ENCODE measurements around the gene POTEG.
"Not testable (repeated sequence)": the region's sequence is repeated elsewhere in the genome, so short reads cannot be mapped to it uniquely, and the experiment has no call there.

POTEG gene

DNA sequence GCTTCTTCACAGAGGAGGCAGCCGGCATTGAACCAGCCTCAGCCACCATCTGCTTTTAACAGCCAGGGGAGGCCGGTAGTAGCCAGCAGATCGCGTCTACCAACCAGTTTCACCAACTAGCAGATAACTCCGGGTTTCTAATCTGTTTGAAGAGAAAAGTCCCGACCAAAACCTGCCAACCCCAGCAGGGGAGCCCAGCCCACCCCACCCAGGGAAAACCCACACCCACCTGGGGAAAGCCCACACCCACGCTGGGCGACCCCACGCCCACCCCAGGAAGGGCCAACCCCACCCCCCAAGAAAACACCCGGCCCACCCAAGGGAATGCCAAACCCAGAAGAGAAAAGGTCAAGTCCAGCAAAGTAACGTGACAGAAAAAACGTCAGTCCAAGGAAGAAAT lies at the start of gene POTEG:
Gene POTEG, minus strand, starts transcription at position 101 of the 400 bp plus-strand sequence. Its CDS starts 52 bp downstream, at position 49.
- POLR2A ChIA-PET; DNase-seq (ENCODE audit: extremely low spot score); CTCF ChIA-PET: not testable (repeated sequence)

DNA sequence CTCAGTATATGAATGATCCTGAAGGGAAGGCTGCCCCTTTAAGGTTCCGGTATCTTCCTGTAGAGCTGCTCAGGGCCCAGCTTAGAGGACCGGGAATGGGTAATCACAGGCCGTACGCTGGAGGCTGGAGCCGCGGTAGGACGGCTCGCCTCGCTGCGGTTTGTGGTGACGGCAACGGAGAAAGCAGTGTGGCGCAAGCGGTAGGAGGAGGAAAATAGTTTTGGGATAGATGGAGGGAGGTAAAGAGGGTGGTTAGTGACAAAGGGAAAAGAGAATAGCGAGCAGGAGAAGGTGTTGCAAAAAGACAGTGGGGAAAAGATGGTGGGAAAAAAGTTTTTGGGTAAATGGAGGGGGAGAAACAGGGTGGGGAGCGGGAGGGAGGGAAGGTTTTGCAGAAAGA lies 48.0 kb upstream of the POTEG start:
- CTCF ChIA-PET; POLR2A ChIA-PET; DNase-seq (ENCODE audit: extremely low spot score): not testable (repeated sequence)

- CTCF ChIA-PET; DNase-seq (ENCODE audit: extremely low spot score); POLR2A ChIA-PET: not testable (repeated sequence)
Observed at GRCh38 chr14:19481421-19481820, 47.3 kb upstream of the POTEG start.

GRCh38 chr14:19480491-19480890 lies 46.4 kb upstream of the POTEG start:
- POLR2A ChIA-PET; DNase-seq (ENCODE audit: extremely low spot score); CTCF ChIA-PET: not testable (repeated sequence)

DNA sequence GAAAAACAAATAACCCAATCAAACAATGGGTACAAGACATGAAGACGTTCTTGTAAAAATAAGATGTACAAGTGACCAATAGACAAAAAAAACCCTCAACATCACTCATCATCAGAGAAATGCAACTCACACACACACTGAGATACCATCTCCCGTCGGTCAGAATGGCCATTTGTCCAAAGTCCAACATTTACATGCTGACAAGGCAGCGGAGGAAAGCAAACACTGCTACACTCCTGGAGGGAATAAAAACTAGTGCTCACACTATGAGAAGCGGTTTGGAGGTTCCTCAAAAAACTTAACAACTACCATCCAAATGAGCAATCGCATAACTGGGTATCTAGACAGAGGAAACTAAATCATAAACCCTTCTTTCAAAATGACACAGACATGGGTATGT lies 11.6 kb upstream of the POTEG start:
- POLR2A ChIA-PET; CTCF ChIA-PET; DNase-seq (ENCODE audit: extremely low spot score): not testable (repeated sequence)

- POLR2A ChIA-PET; CTCF ChIA-PET; DNase-seq (ENCODE audit: extremely low spot score): not testable (repeated sequence)
Observed at GRCh38 chr14:19439826-19440225, 5.7 kb upstream of the POTEG start.

DNA sequence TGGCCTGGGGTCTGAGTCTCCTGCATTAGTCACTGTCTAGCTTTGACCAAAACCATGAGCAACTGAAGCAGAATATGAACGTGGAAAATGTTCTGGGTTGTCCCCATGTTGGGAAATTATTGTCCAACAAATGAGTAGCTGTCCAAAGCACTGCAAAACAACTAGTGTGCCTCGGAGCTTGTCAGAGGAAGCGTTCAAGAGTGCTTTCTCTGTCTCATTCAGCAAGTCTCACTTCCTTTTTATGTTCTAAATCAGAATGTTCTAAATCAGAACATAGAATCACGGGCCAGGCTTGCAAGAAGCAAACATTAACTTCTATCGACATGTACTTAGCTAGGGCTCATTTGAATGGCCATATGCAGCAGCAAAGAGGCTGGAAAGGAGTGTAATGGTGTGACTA lies 5.1 kb upstream of the POTEG start:
- DNase-seq (ENCODE audit: extremely low spot score); CTCF ChIA-PET: not testable (repeated sequence)

DNA sequence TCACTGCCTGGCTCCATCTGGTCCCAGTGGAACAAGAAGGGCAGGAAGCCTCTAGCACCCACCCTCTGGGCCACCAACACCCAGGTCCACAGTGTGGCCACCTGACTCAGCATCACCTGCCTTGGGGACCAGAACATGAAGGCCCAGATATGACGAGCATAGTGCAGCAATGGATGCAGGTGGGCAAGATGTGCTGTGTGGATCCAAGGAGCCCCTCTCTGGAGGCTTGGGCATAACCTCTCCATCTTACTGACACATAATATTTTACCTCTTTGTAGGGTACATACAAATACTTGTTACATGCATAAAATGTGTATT lies 2.9 kb upstream of the POTEG start:
- DNase-seq (ENCODE audit: extremely low spot score); CTCF ChIA-PET; POLR2A ChIA-PET: not testable (repeated sequence)

More for the DNA sequence above, 5.1 kb upstream of the POTEG start:
- POLR2A ChIA-PET = not testable (repeated sequence)

GRCh38 chr14:19436311-19437125 lies 2.4 kb upstream of the POTEG start:
- POLR2A ChIA-PET; DNase-seq (ENCODE audit: extremely low spot score); CTCF ChIA-PET: not testable (repeated sequence)

DNA sequence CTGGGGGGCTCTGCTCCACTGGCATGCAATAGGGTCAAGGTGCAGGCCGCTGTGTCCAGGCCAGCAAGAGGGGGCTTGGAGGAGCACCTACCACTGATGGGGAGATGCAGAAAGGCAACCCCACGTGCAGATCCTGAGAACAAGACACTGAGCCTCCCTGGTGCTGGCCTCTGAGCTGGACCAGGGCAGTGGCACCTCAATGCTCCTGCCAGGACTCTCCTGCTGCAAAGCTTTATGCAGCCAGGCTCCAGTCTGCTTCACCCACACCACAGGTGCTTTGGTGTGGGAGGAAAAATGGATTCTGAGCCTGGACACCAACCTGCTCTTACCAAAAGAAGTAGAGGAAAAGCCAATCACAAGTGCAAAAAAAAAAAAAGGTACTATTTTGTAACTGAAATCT lies 1.7 kb upstream of the POTEG start:
- CTCF ChIA-PET = not testable (repeated sequence)

DNA sequence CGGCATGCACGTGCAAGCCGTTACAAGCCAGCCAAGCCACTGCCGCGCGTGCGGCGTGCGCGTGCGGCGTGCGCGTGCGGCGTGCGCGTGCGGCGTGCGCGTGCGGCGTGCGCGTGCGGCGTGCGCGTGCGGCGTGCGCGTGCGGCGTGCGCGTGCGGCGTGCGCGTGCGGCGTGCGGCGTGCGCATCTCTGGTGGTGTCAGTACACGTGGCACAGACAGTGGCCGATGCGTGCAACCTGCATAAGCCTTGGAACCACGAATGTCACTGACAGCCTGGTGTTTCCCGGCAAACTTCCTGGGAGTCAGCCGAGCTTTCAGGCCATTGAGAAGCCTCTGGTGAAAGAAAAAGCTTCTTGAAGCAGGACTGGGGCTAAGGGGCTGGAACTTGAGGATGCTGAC lies 750 bp upstream of the POTEG start:
- DNase-seq (ENCODE audit: extremely low spot score); CTCF ChIA-PET; POLR2A ChIA-PET: not testable (repeated sequence)

More for the DNA sequence above, 1.7 kb upstream of the POTEG start:
- DNase-seq (ENCODE audit: extremely low spot score); POLR2A ChIA-PET: not testable (repeated sequence)

DNA sequence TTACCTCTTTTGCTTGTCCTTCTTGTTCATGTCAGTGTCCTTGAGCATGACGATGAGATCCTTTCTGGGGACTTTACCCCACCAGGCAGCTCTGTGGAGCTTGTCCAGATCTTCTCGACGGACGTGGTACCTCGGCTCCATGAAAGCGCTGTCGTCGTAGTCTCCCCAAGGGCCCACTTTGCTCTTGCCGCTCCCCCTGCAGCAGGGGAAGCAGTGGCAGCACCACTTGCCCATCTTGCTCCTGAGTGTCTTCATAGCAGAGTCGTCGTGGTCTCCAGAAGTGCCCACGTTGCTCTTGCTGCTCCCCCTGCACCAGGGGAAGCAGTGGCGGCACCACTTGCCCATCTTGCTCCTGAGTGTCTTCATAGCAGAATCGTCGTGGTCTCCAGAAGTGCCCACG lies 376 bp downstream of the POTEG start:
- POLR2A ChIA-PET; CTCF ChIA-PET; DNase-seq (ENCODE audit: extremely low spot score): not testable (repeated sequence)

DNA sequence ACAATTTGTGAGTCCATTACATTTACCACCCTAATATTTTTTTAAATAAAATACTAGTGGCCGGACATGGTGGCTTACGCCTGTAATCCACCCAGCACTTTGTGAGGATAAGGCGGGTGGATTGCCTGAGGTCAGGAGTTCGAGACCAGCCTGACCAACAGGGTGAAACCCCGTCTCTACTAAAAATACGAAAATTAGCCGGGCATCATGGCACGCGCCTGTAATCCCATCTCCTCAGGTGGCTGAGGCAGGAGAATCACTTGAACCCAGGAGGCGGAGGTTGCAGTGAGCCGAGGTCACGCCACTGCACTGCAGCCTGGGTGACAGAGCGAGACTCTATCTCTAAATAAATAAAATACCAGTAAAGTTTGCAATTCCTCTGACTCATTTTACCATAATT lies 25.6 kb downstream of the POTEG start:
- POLR2A ChIA-PET; DNase-seq (ENCODE audit: extremely low spot score); CTCF ChIA-PET: not testable (repeated sequence)

DNA sequence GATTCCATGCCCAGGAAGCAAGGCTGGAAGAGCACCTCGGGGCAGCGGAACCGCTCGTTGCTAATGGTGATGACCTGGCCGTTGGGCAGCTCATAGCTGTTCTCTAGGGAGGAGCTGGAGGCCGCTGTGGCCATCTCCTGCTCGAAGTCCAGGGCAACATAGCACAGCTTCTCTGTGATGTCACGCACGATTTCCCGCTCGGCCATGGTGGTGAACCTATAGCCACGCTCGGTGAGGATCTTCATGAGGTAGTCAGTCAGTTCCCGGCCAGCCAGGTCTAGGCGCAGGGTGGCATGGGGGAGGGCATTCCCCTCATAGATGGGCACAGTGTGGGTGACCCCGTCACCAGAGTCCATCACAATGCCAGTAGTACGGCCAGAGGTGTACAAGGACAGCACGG lies 32.0 kb downstream of the POTEG start:
- DNase-seq (ENCODE audit: extremely low spot score); POLR2A ChIA-PET; CTCF ChIA-PET: not testable (repeated sequence)

DNA sequence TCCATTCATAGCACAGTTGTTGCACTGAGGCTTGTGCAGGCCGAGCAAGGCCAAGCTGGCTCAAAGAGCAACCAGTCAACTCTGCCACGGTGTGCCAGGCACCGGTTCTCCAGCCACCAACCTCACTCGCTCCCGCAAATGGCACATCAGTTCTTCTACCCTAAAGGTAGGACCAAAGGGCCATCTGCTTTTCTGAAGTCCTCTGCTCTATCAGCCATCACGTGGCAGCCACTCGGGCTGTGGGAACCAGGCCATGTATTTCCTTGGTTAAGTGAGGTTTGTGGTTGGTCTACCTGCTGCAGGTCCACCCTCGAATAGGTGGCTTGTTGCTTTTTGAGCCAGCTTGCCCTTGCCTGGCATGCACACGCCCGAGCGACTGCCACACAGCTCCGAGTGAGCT lies 39.4 kb downstream of the POTEG start:
- POLR2A ChIA-PET; CTCF ChIA-PET; DNase-seq (ENCODE audit: extremely low spot score): not testable (repeated sequence)

DNA sequence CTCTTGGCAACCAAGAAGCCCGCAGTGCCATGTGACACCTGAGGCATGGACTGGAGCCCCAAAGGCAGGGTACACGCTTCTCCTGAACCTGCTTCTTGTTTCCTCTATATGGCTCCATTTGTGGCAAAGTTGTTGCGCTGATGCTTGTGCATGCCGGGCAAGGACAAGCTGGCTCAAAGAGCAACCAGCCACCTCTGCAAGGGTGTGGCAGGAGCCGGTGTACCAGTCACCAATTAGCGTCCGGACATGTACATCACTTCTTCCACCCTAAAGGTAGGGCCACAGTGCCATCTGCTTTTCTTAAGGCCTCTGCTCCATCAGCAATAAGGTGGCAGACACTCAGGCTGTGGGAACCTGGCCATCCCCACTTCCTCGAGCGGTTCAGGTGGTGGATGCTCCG lies 43.9 kb downstream of the POTEG start:
- CTCF ChIA-PET; DNase-seq (ENCODE audit: extremely low spot score); POLR2A ChIA-PET: not testable (repeated sequence)

- CTCF ChIA-PET; POLR2A ChIA-PET; DNase-seq (ENCODE audit: extremely low spot score): not testable (repeated sequence)
Observed at GRCh38 chr14:19388741-19389140, 45.4 kb downstream of the POTEG start.

DNA sequence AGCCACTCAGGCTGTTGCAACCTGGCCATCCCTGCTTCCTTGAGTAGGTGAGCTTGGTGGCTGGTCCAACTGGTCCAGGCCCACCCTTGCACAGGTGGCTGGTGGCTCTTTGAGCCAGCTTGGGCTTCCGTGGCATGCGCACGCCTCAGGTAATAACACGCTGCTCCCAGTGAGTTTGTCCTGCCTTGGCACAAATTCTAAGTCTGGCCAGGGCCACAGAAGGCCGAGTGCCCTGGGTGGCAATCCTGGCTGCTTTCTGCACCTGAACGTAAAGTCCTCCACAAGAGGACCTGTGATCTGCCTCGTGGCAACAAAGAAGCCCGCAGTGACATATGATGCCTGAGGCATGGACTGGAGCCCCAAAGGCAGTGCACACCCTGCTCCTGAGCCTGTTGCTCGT lies 47.1 kb downstream of the POTEG start:
- CTCF ChIA-PET; POLR2A ChIA-PET; DNase-seq (ENCODE audit: extremely low spot score): not testable (repeated sequence)

DNA sequence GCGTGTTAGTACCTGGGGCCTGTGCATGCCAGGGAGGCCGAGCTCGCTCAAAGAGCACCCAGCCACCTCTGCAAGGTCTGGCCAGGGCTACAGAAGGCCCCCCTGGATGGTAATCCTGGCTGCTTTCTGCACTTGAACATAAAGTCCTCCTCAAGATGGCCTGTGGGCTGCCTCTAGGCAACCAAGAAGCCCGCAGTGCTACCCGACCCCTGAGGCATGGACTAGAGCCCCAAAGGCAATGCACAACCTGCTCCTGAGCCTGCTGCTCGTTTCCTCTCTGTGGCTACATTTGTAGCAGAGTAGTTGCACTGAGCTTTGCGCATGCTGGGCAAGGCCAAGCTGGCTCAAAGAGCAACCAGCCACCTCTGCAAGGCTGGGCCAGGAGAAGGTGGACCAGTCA lies 47.8 kb downstream of the POTEG start:
- CTCF ChIA-PET; DNase-seq (ENCODE audit: extremely low spot score); POLR2A ChIA-PET: not testable (repeated sequence)

DNA sequence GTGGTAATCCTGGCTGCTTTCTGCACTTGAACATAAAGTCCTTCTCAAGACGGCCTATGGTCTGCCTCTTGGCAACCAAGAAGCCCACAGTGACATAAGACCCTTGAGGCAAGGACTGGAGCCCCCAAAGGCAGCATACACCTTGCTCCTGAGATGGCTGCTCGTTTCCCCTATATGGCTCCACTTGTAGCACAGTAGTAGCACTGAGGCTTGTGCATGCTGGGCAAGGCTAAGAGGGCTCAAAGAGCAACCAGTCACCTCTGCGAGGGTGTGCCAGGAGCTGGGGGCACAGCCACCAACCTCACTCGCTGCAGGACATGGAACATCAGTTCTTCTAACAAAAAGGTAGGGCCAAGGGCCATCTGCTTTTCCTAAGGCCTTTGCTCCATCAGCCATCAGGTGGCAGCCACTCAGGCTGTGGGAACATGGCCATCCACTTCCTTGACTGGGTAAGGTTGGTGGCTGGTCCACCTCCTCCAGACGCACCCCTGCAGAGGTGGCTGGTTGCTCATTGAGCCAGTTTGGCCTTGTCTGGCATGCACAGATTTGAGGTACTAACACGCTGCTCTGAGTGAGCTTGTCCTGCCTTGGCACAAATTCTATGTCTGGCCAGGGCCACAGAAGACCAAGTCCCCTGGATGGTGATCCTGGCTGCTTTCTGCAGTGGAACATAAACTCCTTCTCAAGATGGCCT lies 49.9 kb downstream of the POTEG start:
- CTCF ChIA-PET; DNase-seq (ENCODE audit: extremely low spot score); POLR2A ChIA-PET: not testable (repeated sequence)
